ENCODE data around the gene ZCCHC24. TPM values are rescaled to one million over a fixed set of nuclear protein-coding genes. Genes with fewer than 3 reads are reported as not detected.
A peak's percentile ranks its signal among the peaks of the same experiment; 100 is the strongest.

Gene ZCCHC24
- total RNA-seq, 1 donor from 2014 or later = 31.8 TPM

GRCh38 chr10:79446758-79447084 is 1.3 kb upstream of the ZCCHC24 start:
- Mint-ChIP-seq H3K36me3 (no peaks in the 10 kb centered on the region), H3K27ac (peak overlapping the region; percentile 82), H3K4me1 (peaks cover 40% of the 10 kb centered on the region), H3K9me3 (no peaks in the 10 kb centered on the region), H3K27me3 (ENCODE audit: low read depth) (peaks cover 6% of the 10 kb centered on the region), H3K4me3 (peak overlapping the region; percentile 71)
- no peak for DNase-seq (ENCODE audit: low spot score in 2 of 2, unreplicated experiment in 2 of 2)
- TF ChIP-seq, protein P1, sequence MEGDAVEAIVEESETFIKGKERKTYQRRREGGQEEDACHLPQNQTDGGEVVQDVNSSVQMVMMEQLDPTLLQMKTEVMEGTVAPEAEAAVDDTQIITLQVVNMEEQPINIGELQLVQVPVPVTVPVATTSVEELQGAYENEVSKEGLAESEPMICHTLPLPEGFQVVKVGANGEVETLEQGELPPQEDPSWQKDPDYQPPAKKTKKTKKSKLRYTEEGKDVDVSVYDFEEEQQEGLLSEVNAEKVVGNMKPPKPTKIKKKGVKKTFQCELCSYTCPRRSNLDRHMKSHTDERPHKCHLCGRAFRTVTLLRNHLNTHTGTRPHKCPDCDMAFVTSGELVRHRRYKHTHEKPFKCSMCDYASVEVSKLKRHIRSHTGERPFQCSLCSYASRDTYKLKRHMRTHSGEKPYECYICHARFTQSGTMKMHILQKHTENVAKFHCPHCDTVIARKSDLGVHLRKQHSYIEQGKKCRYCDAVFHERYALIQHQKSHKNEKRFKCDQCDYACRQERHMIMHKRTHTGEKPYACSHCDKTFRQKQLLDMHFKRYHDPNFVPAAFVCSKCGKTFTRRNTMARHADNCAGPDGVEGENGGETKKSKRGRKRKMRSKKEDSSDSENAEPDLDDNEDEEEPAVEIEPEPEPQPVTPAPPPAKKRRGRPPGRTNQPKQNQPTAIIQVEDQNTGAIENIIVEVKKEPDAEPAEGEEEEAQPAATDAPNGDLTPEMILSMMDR (IDR thresholded peaks at IDR 0.05; ENCODE audit: unreplicated experiment) = no peak

DNA sequence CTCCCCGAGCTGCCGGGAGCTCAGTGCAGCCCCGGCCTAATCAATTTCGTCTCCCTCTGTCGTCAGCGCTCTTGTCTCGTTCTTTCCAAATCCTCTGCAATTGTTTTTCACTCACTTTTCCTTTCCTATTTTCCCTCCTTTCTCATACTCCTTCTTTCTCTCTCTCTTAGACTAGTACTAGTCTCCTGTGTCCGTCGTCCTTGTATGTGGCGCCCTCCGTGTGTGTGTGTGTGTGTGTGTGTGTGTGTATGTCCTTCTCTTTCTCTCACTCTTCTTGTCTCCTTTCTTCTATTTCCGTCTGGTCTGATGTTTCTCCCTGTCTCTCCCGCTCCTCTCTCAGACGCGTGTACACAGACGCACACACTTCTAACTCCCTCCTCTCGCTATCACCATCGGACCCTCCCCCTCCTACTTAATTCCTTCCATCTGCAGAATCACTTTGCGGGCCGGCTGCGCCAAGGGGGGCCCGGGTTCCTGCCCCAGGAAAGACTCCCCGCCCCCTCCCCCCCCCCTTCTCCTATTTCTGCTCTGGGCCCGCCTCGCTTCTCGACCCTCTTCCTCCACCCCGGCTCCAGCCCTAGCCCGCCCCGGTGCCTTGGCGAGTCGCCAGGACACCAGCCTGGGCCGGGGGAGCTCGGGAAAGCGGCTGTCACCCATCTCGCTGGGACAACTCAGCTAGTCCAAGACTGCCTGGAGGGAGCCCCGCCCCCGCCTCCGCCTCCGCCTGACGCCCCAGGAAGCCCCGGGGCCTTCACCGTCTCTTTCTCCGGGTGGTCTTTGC is 743 bp upstream of the ZCCHC24 start:
- peaks cover 39% of the 10 kb centered on the region for H3K4me1 Mint-ChIP-seq

GRCh38 chr10:79444199-79445119 is 965 bp downstream of the ZCCHC24 start:
- Mint-ChIP-seq H3K4me1 (peaks cover 45% of the 10 kb centered on the region), H3K9me3 (no peaks in the 10 kb centered on the region), H3K27ac (peak overlapping the region; percentile 81), H3K27me3 (ENCODE audit: low read depth) (peaks cover 6% of the 10 kb centered on the region), H3K36me3 (no peaks in the 10 kb centered on the region), H3K4me3 (peak overlapping the region; percentile 86)
- TF ChIP-seq, protein P1 (IDR thresholded peaks at IDR 0.05; ENCODE audit: unreplicated experiment) = no peak
- peak in 1 of 2 experiments; percentile 57 for DNase-seq (ENCODE audit: low spot score in 2 of 2, unreplicated experiment in 2 of 2)

More for the DNA sequence above, 743 bp upstream of the ZCCHC24 start:
- Mint-ChIP-seq H3K4me3 (peak overlapping the region; percentile 71), H3K27me3 (ENCODE audit: low read depth) (peaks cover 6% of the 10 kb centered on the region), H3K27ac (peak overlapping the region; percentile 95), H3K9me3 (no peaks in the 10 kb centered on the region), H3K36me3 (no peaks in the 10 kb centered on the region)
- TF ChIP-seq, protein P1 (IDR thresholded peaks at IDR 0.05; ENCODE audit: unreplicated experiment) = no peak
- peak; percentile 80 to 90 for DNase-seq (ENCODE audit: low spot score in 2 of 2, unreplicated experiment in 2 of 2)

DNA sequence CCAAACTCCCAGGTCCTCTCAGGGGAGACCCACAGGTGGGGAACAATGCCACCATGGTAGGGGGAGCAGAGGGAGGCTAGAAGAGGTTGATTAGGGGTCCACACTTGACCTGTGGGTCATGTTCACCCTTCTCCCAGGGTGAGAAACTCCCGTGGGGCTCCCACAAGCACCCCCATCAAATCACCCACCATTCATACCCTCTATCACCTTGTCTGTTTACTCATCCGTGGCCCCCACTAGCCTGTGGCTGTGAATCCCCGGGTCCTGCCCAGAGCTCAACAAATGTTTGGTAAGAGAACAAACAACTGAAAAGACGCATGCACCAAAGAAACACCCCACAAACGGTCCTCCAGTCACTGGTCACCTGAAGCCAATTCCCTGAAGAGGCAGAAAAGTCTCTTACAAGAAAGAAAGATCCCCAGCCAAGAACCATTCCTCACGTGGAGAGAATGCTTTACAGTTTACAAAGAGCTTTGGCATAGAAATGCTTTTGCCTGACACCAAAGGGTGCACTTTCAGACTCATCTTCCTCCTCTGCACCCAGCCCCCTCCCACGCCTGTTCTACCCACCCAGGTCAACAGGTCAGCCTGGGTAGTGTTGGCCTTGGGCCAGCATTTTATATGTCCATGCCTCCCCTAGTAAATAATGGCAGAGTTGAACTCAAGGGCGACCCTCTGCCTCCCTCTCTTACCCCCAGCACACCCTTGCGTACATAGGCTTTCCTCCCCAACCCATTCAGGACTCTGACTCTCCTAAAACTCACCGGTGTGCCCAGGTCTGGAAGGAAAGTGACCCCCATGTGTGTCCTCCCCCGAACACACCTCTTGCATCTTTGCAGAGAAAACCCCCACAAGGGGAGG is 1.9 kb downstream of the ZCCHC24 start:
- DNase-seq (ENCODE audit: low spot score in 2 of 2, unreplicated experiment in 2 of 2) = no peak
- peaks cover 46% of the 10 kb centered on the region for H3K4me1 Mint-ChIP-seq
- H3K9me3 Mint-ChIP-seq = no peaks in the 10 kb centered on the region
- peaks cover 6% of the 10 kb centered on the region for H3K27me3 Mint-ChIP-seq (ENCODE audit: low read depth)
- peak overlapping the region; percentile 86 for H3K4me3 Mint-ChIP-seq
- H3K27ac Mint-ChIP-seq = peak overlapping the region; percentile 82
- TF ChIP-seq, protein P1 (IDR thresholded peaks at IDR 0.05; ENCODE audit: unreplicated experiment) = no peak
- no peaks in the 10 kb centered on the region for H3K36me3 Mint-ChIP-seq
